PC-3 (cell line): ENCODE results near the gene MGST3. TPM values are rescaled to one million over a fixed set of nuclear protein-coding genes. Genes with fewer than 3 reads are reported as not detected.

ENCODE experiments used
- ATAC-seq: fragments of 200-7000 bp; cut with Tn5 transposase; 2 replicates; pipeline ENCODE4 v1.9.1; 2020; ENCODE audit warnings: mild to moderate bottlenecking, moderate library complexity
- BruUV-seq: library from RNA; stranded (reverse); fragments of 400-500 nt; replicated peaks from 2 replicates; lab custom pipeline; 2021; lab: Mats Ljungman, UMichigan
- CTCF ChIA-PET: fragments of 300-600 bp; sonication (Branson Sonifier 250); formaldehyde crosslinking; loops from one replicate; lab custom pipeline; 2022; ENCODE audit warnings: antibody characterized with exemption; lab: Charles Lee
- POLR2A ChIA-PET: fragments of 300-600 bp; sonication (Branson Sonifier 250); formaldehyde crosslinking; loops from one replicate; lab custom pipeline; 2022; ENCODE audit warnings: antibody characterized with exemption; ENCODE audit not compliant: unreplicated experiment; lab: Charles Lee
- DNase-seq: peaks from one replicate; pipeline ENCODE4 v3.0.0-alpha.2; 2015
- H2AFZ ChIP-seq: fragments of 300-600 bp; sonication (generic); 2 replicates; pipeline ENCODE4 v1.6.0; 2016; ENCODE audit warnings: antibody characterized with exemption, low read length
- H3F3A ChIP-seq: fragments of 300-600 bp; sonication (generic); one replicate; pipeline ENCODE4 v1.6.0; 2017; ENCODE audit warnings: antibody characterized with exemption, low read length, control low read depth, mild to moderate bottlenecking; ENCODE audit not compliant: unreplicated experiment
- H3K27ac ChIP-seq: fragments of 300-600 bp; sonication (generic); 2 replicates; pipeline ENCODE4 v1.5.1; 2016; ENCODE audit warnings: mild to moderate bottlenecking, low read length
- H3K27me3 ChIP-seq: fragments of 300-600 bp; sonication (generic); 2 replicates; pipeline ENCODE4 v1.6.1; 2016; ENCODE audit warnings: low read length, mixed read lengths
- H3K36me3 ChIP-seq: fragments of 300-600 bp; sonication (generic); 2 replicates; pipeline ENCODE4 v1.6.1; 2016; ENCODE audit warnings: low read depth, mixed run types, low read length, mixed read lengths
- H3K4me1 ChIP-seq: fragments of 300-600 bp; sonication (generic); 2 replicates; pipeline ENCODE4 v1.5.1; 2016; ENCODE audit warnings: low read length; ENCODE audit not compliant: insufficient read depth
- H3K4me2 ChIP-seq: fragments of 300-600 bp; sonication (generic); 2 replicates; pipeline ENCODE4 v1.6.0; 2016; ENCODE audit warnings: low read length
- H3K4me3 ChIP-seq: fragments of 300-600 bp; sonication (generic); 2 replicates; pipeline ENCODE4 v1.5.1; 2016; ENCODE audit warnings: mild to moderate bottlenecking, low read length, mixed read lengths
- H3K79me2 ChIP-seq: fragments of 300-600 bp; sonication (generic); 2 replicates; pipeline ENCODE4 v1.6.1; 2017; ENCODE audit warnings: low read length, mixed read lengths
- H3K9ac ChIP-seq: fragments of 300-600 bp; sonication (generic); 2 replicates; pipeline ENCODE4 v1.6.0; 2016; ENCODE audit warnings: mild to moderate bottlenecking, low read length
- H3K9me2 ChIP-seq: fragments of 300-600 bp; sonication (generic); replicated peaks from 2 replicates; pipeline ENCODE4 v1.6.1; 2016; ENCODE audit warnings: mixed run types, low read length, mixed read lengths
- H3K9me3 ChIP-seq: fragments of 300-600 bp; sonication (generic); 2 replicates; pipeline ENCODE4 v1.6.1; 2016; ENCODE audit warnings: low read length, mixed read lengths
- H4K20me1 ChIP-seq: fragments of 300-600 bp; sonication (generic); 2 replicates; pipeline ENCODE4 v1.6.1; 2016; ENCODE audit warnings: low read length, mixed read lengths
- CTCF ChIP-seq: fragments of 300-600 bp; sonication (generic); conservative IDR thresholded peaks from 2 replicates; pipeline ENCODE4 v1.5.1; 2017; ENCODE audit warnings: antibody characterized with exemption, low read depth, mild to moderate bottlenecking, low read length
- EZH2 ChIP-seq: fragments of 300-600 bp; sonication (generic); IDR thresholded peaks from one replicate; pipeline ENCODE4 v1.6.1; 2017; ENCODE audit warnings: antibody characterized with exemption, mild to moderate bottlenecking, low read length; ENCODE audit not compliant: unreplicated experiment
- EZH2phosphoT487 ChIP-seq: fragments of 300-600 bp; sonication (generic); IDR thresholded peaks from 2 replicates; pipeline ENCODE4 v1.6.1; 2018; ENCODE audit warnings: mild to moderate bottlenecking, antibody characterized with exemption, low read length, borderline replicate concordance
- intact Hi-C: fragments of 100-400 bp; cut with micrococcal nuclease; formaldehyde crosslinking; loops from 2 replicates; pipeline ENCODE4 v1.9.0; 2023
- total RNA-seq: library from RNA; depleted of rRNA; stranded (reverse); fragments of >200 nt; gene quantifications from 2 replicates; pipeline ENCODE4 v1.2.3, GENCODE V29; 2014

The MGST3 gene
- total RNA-seq, 1 experiment from 2014 or later = 168 TPM

DNA sequence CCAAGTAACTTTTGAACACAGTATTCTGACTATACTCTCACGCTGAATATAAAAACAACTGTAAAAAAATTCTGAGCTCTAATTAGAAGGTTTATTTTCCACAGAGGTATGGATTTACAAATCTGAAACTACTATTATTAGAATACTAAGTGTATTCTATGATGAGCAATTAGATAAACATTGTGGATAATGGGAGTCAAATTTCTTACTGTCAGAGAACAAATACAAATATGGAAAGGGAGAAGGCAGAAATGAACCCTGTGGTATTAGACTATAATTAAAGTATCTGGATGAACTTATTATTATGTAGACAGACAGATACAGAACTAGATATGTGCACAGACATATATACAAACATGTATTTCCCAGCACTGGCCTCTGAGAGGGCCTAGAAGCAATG is 44.8 kb downstream of the MGST3 start:
- intact Hi-C loops = loop anchor here (1.0 to 5.0 kb wide), 3 partner anchors 21 to 73 kb away; partner anchors contain the start of gene MGST3
- BruUV-seq = no TSS peak
- POLR2A ChIA-PET = no interaction called here
- no peak overlapping the region for H2AFZ ChIP-seq
- peaks cover 16% of the 10 kb centered on the region for H3K4me1 ChIP-seq
- no peak for TF ChIP-seq EZH2phosphoT487
- no peak for TF ChIP-seq EZH2
- TF ChIP-seq CTCF = no peak
- H3K27ac ChIP-seq = peak overlapping the region; percentile 53
- H4K20me1 ChIP-seq = peaks cover 14% of the 10 kb centered on the region; the same call in 1 of the 2 replicates
- no peaks in the 10 kb centered on the region for H3K27me3 ChIP-seq
- CTCF ChIA-PET = interaction anchor here (0.5 kb wide), 1 partner anchor 19 kb away, joined by 4 read pairs; no protein-coding TSS in a partner anchor
- no peaks in the 10 kb centered on the region for H3F3A ChIP-seq
- peak overlapping the region; percentile 41 for H3K4me2 ChIP-seq
- H3K9ac ChIP-seq = no peak overlapping the region
- H3K36me3 ChIP-seq = peaks cover 62% of the 10 kb centered on the region
- ATAC-seq (peak; percentile 93), DNase-seq (peak; percentile 59)
- H3K9me3 ChIP-seq = no peaks in the 10 kb centered on the region
- no peaks in the 10 kb centered on the region for H3K79me2 ChIP-seq
- H3K4me3 ChIP-seq = no peak overlapping the region; the same call in 1 of the 2 replicates
- no peaks in the 10 kb centered on the region for H3K9me2 ChIP-seq

DNA sequence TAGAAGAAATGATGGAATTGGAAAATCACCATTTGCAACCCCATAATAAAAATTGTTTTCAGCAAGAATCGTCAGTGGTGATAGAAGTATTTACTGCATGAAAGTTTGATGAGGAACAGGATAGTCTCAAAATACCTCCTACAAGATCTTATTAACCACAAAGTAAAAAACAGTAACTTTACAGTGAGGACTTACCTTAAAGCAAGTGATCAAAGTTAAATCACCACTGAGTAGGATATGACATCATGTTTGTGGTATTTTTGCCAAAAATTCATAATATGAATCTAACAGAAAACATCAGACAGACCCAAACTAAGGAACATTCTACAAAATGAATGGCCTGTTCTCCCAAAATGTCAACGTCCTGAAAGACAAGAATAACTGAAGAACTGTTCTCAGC is 47.5 kb downstream of the MGST3 start:
- H3K27me3 ChIP-seq = no peaks in the 10 kb centered on the region
- H3F3A ChIP-seq = no peaks in the 10 kb centered on the region
- H3K9me2 ChIP-seq = no peaks in the 10 kb centered on the region
- no peak overlapping the region for H3K27ac ChIP-seq
- peaks cover 4% of the 10 kb centered on the region; the same call in 1 of the 2 replicates for H3K79me2 ChIP-seq
- peaks cover 3% of the 10 kb centered on the region; the same call in 1 of the 2 replicates for H3K9me3 ChIP-seq
- H2AFZ ChIP-seq = no peak overlapping the region
- intact Hi-C loops = loop anchor here (5.0 kb wide), 2 partner anchors 46 to 76 kb away; partner anchors contain the start of gene MGST3
- no TSS peak for BruUV-seq
- peaks cover 72% of the 10 kb centered on the region for H3K36me3 ChIP-seq
- no peak overlapping the region for H3K9ac ChIP-seq
- CTCF ChIA-PET = interaction anchor here (0.6 kb wide), 1 partner anchor 257 kb away, joined by 4 read pairs; no protein-coding TSS in a partner anchor
- DNase-seq (no peak), ATAC-seq (no peak)
- H3K4me1 ChIP-seq = peaks cover 16% of the 10 kb centered on the region
- H3K4me3 ChIP-seq = no peak overlapping the region
- TF ChIP-seq EZH2 (no peak), EZH2phosphoT487 (no peak), CTCF (no peak)
- POLR2A ChIA-PET = interaction anchor here (0.6 kb wide), 1 partner anchor 17 kb away, joined by 3 read pairs; no protein-coding TSS in a partner anchor
- peaks cover 14% of the 10 kb centered on the region; the same call in 1 of the 2 replicates for H4K20me1 ChIP-seq
- no peak overlapping the region for H3K4me2 ChIP-seq
